Measurements from ENCODE around the gene NUDT3. TPM values are rescaled to one million over a fixed set of nuclear protein-coding genes. Genes with fewer than 3 reads are reported as not detected.
A peak's percentile ranks its signal among the peaks of the same experiment; 100 is the strongest.

The NUDT3 gene
- total and polyA plus RNA-seq, 9 of the 15 experiments (the other 6 are each of a cell fraction or from before 2014, with no cell fraction given) = 5.4 to 81.2 (median 56.4) TPM

DNA sequence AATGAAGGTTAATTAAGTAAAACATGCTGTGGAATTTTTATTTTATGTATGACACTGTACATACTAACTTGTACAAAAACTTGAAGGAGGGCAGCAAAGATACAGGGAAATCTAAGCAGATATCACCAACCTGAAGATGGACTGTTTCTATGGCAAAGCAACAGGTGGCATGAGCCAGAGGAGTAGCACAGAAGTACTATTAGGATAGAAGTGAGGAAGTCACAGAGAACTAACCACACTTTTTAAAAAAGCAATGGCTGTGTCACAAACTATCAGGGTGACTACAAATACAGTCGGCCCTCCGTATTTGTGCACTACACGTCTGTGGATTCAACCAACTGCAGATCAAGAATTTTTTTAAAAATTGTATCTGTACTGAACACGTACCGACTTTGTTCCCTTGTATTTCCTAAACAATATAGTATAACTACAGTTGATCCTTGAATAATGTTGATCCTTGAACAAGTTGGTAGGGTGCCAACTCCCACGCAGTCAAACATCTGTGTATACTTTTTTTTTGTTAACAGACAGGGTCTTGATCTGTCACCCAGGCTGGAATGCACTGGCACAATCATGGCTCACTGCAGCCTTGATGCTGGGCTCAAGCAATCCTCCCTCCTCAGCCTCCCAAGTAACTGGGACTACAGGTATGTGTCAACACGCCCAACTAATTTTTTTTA is 61.0 kb downstream of the NUDT3 start:
- Histone ChIP-seq H3K4me1 (replicated peaks in 1 of 2; ENCODE audit: control insufficient read depth in 2 of 2, insufficient read depth in 2 of 2, low read length in 2 of 2) (peaks cover 4 to 19% of the 10 kb centered on the region in 2 experiments; a peak in 4 of 5 replicates), H3K9ac (ENCODE audit: insufficient read depth in 1 of 2, low read depth in 2 of 2, low read length in 2 of 2) (no peak overlapping the region), H3K4me2 (ENCODE audit: insufficient read depth, low read length) (no peak overlapping the region), H3K4me3 (no peak overlapping the region), H4K20me1 (replicated peaks; ENCODE audit: control insufficient read depth, insufficient read depth, low read length) (no peaks in the 10 kb centered on the region), H3K79me2 (ENCODE audit: control insufficient read depth, insufficient read depth, low read length) (peaks cover 45% of the 10 kb centered on the region), H3K27me3 (ENCODE audit: control insufficient read depth in 2 of 2, insufficient read depth in 2 of 2, low read length in 2 of 2) (no peaks in the 10 kb centered on the region), H3K36me3 (ENCODE audit: control insufficient read depth, insufficient read depth, low read length) (peaks cover 44% of the 10 kb centered on the region), H2AFZ (ENCODE audit: low read depth, low read length) (no peak overlapping the region), H3K27ac (ENCODE audit: extremely low read depth, low read depth, low read length) (peak overlapping the region; percentile 11; the same call in 1 of the 3 replicates), H3K9me3 (replicated peaks; ENCODE audit: control insufficient read depth, insufficient read depth, low read depth, low read length) (no peaks in the 10 kb centered on the region), H3K9me1 (ENCODE audit: control insufficient read depth, insufficient read depth, low read length) (peaks cover 3% of the 10 kb centered on the region)
- in situ Hi-C loops (cut with MboI) (no loop called here), intact Hi-C loops (cut with micrococcal nuclease) (no loop called here)
- no peak for DNase-seq (ENCODE audit: extremely low read depth in 1 of 4, low spot score in 3 of 4)
- WGBS (ENCODE audit: insufficient coverage, low coverage, missing lambda C conversion rate) = 83% methylated on average over 7 of the region's 7 CpGs
- TSS peak; percentile 2 for BruUV-seq (replicated peaks)
- POLR2A ChIA-PET = interaction anchor here (1.4 kb wide), 1 partner anchor 12 kb away, joined by 3 read pairs; no protein-coding TSS in a partner anchor
- CTCF ChIA-PET (ENCODE audit: low intra/inter-chr PET ratio) = no interaction called here
- no peak for FAIRE-seq
- ATAC-seq = no peak
- TF ChIP-seq EGR1 (conservative IDR thresholded peaks at IDR 0.05) (peak; percentile 32; the same call in 1 of the 2 replicates), PCBP1 (IDR thresholded peaks at IDR 0.05; ENCODE audit: low read depth, low read length, poor library complexity, severe bottlenecking) (no peak), RNF2 (IDR thresholded peaks at IDR 0.05) (no peak), CBFB (CRISPR knock-in tag; IDR thresholded peaks at IDR 0.05) (no peak), NFIC (IDR thresholded peaks at IDR 0.05) (peak; percentile 75), RFX5 (IDR thresholded peaks at IDR 0.05; ENCODE audit: low read depth, low read length) (no peak), RERE (CRISPR knock-in tag; IDR thresholded peaks at IDR 0.05; ENCODE audit: borderline replicate concordance) (no peak), TRIM25 (IDR thresholded peaks at IDR 0.05; ENCODE audit: borderline replicate concordance) (no peak), SRSF3 (IDR thresholded peaks at IDR 0.05; ENCODE audit: insufficient read depth, low read length) (no peak)
- TF ChIP-seq, protein P1, sequence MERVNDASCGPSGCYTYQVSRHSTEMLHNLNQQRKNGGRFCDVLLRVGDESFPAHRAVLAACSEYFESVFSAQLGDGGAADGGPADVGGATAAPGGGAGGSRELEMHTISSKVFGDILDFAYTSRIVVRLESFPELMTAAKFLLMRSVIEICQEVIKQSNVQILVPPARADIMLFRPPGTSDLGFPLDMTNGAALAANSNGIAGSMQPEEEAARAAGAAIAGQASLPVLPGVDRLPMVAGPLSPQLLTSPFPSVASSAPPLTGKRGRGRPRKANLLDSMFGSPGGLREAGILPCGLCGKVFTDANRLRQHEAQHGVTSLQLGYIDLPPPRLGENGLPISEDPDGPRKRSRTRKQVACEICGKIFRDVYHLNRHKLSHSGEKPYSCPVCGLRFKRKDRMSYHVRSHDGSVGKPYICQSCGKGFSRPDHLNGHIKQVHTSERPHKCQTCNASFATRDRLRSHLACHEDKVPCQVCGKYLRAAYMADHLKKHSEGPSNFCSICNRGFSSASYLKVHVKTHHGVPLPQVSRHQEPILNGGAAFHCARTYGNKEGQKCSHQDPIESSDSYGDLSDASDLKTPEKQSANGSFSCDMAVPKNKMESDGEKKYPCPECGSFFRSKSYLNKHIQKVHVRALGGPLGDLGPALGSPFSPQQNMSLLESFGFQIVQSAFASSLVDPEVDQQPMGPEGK (CRISPR knock-in tag; IDR thresholded peaks at IDR 0.05; ENCODE audit: borderline replicate concordance) = no peak
- TF ChIP-seq, protein P2, sequence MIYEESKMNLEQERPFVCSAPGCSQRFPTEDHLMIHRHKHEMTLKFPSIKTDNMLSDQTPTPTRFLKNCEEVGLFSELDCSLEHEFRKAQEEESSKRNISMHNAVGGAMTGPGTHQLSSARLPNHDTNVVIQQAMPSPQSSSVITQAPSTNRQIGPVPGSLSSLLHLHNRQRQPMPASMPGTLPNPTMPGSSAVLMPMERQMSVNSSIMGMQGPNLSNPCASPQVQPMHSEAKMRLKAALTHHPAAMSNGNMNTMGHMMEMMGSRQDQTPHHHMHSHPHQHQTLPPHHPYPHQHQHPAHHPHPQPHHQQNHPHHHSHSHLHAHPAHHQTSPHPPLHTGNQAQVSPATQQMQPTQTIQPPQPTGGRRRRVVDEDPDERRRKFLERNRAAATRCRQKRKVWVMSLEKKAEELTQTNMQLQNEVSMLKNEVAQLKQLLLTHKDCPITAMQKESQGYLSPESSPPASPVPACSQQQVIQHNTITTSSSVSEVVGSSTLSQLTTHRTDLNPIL (CRISPR knock-in tag; IDR thresholded peaks at IDR 0.05) = no peak
